Vagina (tissue), 2 donors: ENCODE data around the gene APOC3. TPM values are rescaled to one million over a fixed set of nuclear protein-coding genes. Genes with fewer than 3 reads are reported as not detected.

Source experiments
- DNase-seq, 2 donors: peaks; one replicate each; pipeline ENCODE4 v3.0.0-alpha.2; 2017; ENCODE audit errors: extremely low spot score in 2 of 2
- H3K27ac ChIP-seq: fragments of 200-600 bp; sonication (generic); one replicate; pipeline ENCODE4 v1.5.1; 2019
- H3K27me3 ChIP-seq: fragments of 200-600 bp; sonication (generic); one replicate; pipeline ENCODE4 v1.5.1; 2019
- H3K36me3 ChIP-seq, 2 donors: fragments of 200-600 bp; sonication (generic); one replicate each; pipeline ENCODE4 v1.5.1; 2017 to 2019
- H3K4me1 ChIP-seq: fragments of 200-600 bp; sonication (generic); one replicate; pipeline ENCODE4 v1.5.1; 2019
- H3K4me3 ChIP-seq, 2 donors: fragments of 200-600 bp; sonication (generic); 1 replicate in 1 of 2; 2 replicates in 1 of 2; pipeline ENCODE4 v1.5.1; 2016 to 2019
- H3K9me3 ChIP-seq: fragments of 200-600 bp; sonication (generic); one replicate; pipeline ENCODE4 v1.5.1; 2019
- CTCF ChIP-seq, 3 experiments: fragments of 450-650 bp in 2 of 3; fragments of 200-600 bp in 1 of 3; sonication (generic) in 1 of 3; IDR thresholded peaks; one replicate each; pipeline ENCODE4 v1.5.1; 2017 to 2019; ENCODE audit warnings: antibody characterized with exemption in 3 of 3, mild to moderate bottlenecking in 2 of 3, moderate library complexity in 2 of 3
- POLR2A ChIP-seq, 2 donors: fragments of 450-650 bp; IDR thresholded peaks; one replicate each; pipeline ENCODE4 v1.6.1; 2017; ENCODE audit warnings: antibody characterized with exemption in 2 of 2, mild to moderate bottlenecking in 2 of 2, moderate library complexity in 2 of 2
- POLR2AphosphoS5 ChIP-seq, 2 donors: sonication (generic); formaldehyde crosslinking; IDR thresholded peaks; one replicate each; pipeline ENCODE4 v1.9.0; 2017; ENCODE audit warnings: antibody characterized with exemption in 2 of 2, mild to moderate bottlenecking in 2 of 2, low read depth in 1 of 2; ENCODE audit not compliant: insufficient read depth in 1 of 2
- intact Hi-C: fragments of 100-400 bp; cut with DNase I; formaldehyde crosslinking; loops from one replicate; pipeline ENCODE4 v1.15.1; 2023
- total RNA-seq: library from RNA; depleted of rRNA; stranded (reverse); fragments of >200 nt; gene quantifications from one replicate; pipeline ENCODE4 v1.2.3, GENCODE V29; 2016

APOC3 gene
- total RNA-seq, 1 donor from 2014 or later, result not detected

- intact Hi-C loops, result no loop called here
- TF ChIP-seq POLR2A (IDR thresholded peaks at IDR 0.05) (no peak), POLR2AphosphoS5 (IDR thresholded peaks at IDR 0.05; ENCODE audit: insufficient read depth in 1 of 2, low read depth in 1 of 2) (no peak), CTCF (IDR thresholded peaks at IDR 0.05) (no peak)
- no peaks in the 10 kb centered on the region for H3K36me3 ChIP-seq
- H3K4me3 ChIP-seq, result no peak overlapping the region
- no peaks in the 10 kb centered on the region for H3K27me3 ChIP-seq
- no peak for DNase-seq
- no peaks in the 10 kb centered on the region for H3K9me3 ChIP-seq
- H3K27ac ChIP-seq, result no peak overlapping the region
- no peaks in the 10 kb centered on the region for H3K4me1 ChIP-seq
These were observed 2.2 kb upstream of the APOC3 start for GRCh38 chr11:116827461-116827860.

GRCh38 chr11:116828632-116829524 is 829 bp upstream of the APOC3 start:
- intact Hi-C loops, result no loop called here
- no peak for TF ChIP-seq CTCF (IDR thresholded peaks at IDR 0.05)
- TF ChIP-seq POLR2A (IDR thresholded peaks at IDR 0.05), result no peak
- no peak for TF ChIP-seq POLR2AphosphoS5 (IDR thresholded peaks at IDR 0.05; ENCODE audit: insufficient read depth in 1 of 2, low read depth in 1 of 2)
- Histone ChIP-seq H3K4me1 (no peaks in the 10 kb centered on the region), H3K36me3 (no peaks in the 10 kb centered on the region), H3K9me3 (no peaks in the 10 kb centered on the region), H3K27me3 (no peaks in the 10 kb centered on the region), H3K27ac (no peak overlapping the region), H3K4me3 (no peak overlapping the region)
- no peak for DNase-seq

- Histone ChIP-seq H3K27me3 (no peaks in the 10 kb centered on the region), H3K9me3 (no peaks in the 10 kb centered on the region), H3K4me1 (peaks cover 6% of the 10 kb centered on the region), H3K36me3 (no peaks in the 10 kb centered on the region), H3K4me3 (no peak overlapping the region), H3K27ac (no peak overlapping the region)
- DNase-seq, result no peak
- intact Hi-C loops, result no loop called here
- no peak for TF ChIP-seq POLR2A (IDR thresholded peaks at IDR 0.05)
- TF ChIP-seq POLR2AphosphoS5 (IDR thresholded peaks at IDR 0.05; ENCODE audit: insufficient read depth in 1 of 2, low read depth in 1 of 2), result no peak
- TF ChIP-seq CTCF (IDR thresholded peaks at IDR 0.05), result no peak
These were observed 641 bp downstream of the APOC3 start for GRCh38 chr11:116830184-116830912.

- no peak for DNase-seq
These were observed 2.2 kb downstream of the APOC3 start for GRCh38 chr11:116831790-116832349.

More at GRCh38 chr11:116831790-116832349, 2.2 kb downstream of the APOC3 start:
- no peaks in the 10 kb centered on the region for H3K36me3 ChIP-seq
- no peaks in the 10 kb centered on the region for H3K9me3 ChIP-seq
- TF ChIP-seq POLR2AphosphoS5 (IDR thresholded peaks at IDR 0.05; ENCODE audit: insufficient read depth in 1 of 2, low read depth in 1 of 2), result no peak
- TF ChIP-seq CTCF (IDR thresholded peaks at IDR 0.05), result no peak
- TF ChIP-seq POLR2A (IDR thresholded peaks at IDR 0.05), result no peak
- no peak overlapping the region for H3K4me3 ChIP-seq
- H3K27ac ChIP-seq, result no peak overlapping the region
- intact Hi-C loops, result no loop called here
- peaks cover 11% of the 10 kb centered on the region for H3K4me1 ChIP-seq
- H3K27me3 ChIP-seq, result no peaks in the 10 kb centered on the region
